CD4-positive, alpha-beta T cell treated with Interleukin-21 for 1 hour (primary cell): Measurements from ENCODE around the gene SLC25A21.

Experiments used
- DNase-seq: peaks from one replicate; pipeline ENCODE4 v3.0.0-alpha.2; 2020

SLC25A21 gene

GRCh38 chr14:36658123-36659009 lies 514.0 kb downstream of the SLC25A21 start:
- no peak for DNase-seq

- no peak for DNase-seq
Observed at GRCh38 chr14:36657399-36658122, 514.8 kb downstream of the SLC25A21 start.

GRCh38 chr14:36656687-36657398 lies 515.6 kb downstream of the SLC25A21 start:
- no peak for DNase-seq

GRCh38 chr14:36655963-36656686 lies 516.3 kb downstream of the SLC25A21 start:
- DNase-seq: no peak

GRCh38 chr14:36655571-36655962 lies 516.8 kb downstream of the SLC25A21 start:
- DNase-seq: no peak

GRCh38 chr14:36654794-36655381 lies 517.5 kb downstream of the SLC25A21 start:
- DNase-seq: no peak

GRCh38 chr14:36653962-36654793 lies 518.2 kb downstream of the SLC25A21 start:
- no peak for DNase-seq

GRCh38 chr14:36653413-36653812 lies 519.0 kb downstream of the SLC25A21 start:
- no peak for DNase-seq

GRCh38 chr14:36652542-36653201 lies 519.7 kb downstream of the SLC25A21 start:
- DNase-seq: no peak

- no peak for DNase-seq
Observed at GRCh38 chr14:36649872-36650650, 522.3 kb downstream of the SLC25A21 start.

- no peak for DNase-seq
Observed at GRCh38 chr14:36647824-36648753, 524.3 kb downstream of the SLC25A21 start.

- DNase-seq: no peak
Observed at GRCh38 chr14:36647417-36647823, 525.0 kb downstream of the SLC25A21 start.

- DNase-seq: no peak
Observed at GRCh38 chr14:36646664-36647416, 525.6 kb downstream of the SLC25A21 start.

- DNase-seq: no peak
Observed at GRCh38 chr14:36633580-36633979, 538.8 kb downstream of the SLC25A21 start.
